AG04450 (cell line): Measurements from ENCODE around the gene SHC4. TPM values are rescaled to one million over a fixed set of nuclear protein-coding genes. Genes with fewer than 3 reads are reported as not detected.
"Not testable (repeated sequence)": the region's sequence is repeated elsewhere in the genome, so short reads cannot be mapped to it uniquely, and the experiment has no call there.

Source experiments
- CTCF ChIA-PET: fragments of 300-600, 350-600 bp; formaldehyde crosslinking; extraction: SDS; loops from one replicate; lab custom pipeline; 2022; ENCODE audit warnings: antibody characterized with exemption, inconsistent platforms; lab: Charles Lee
- POLR2A ChIA-PET: fragments of 350-600 bp; formaldehyde crosslinking; extraction: SDS; loops from one replicate; lab custom pipeline; 2021; ENCODE audit warnings: antibody characterized with exemption, inconsistent platforms; lab: Yijun Ruan, JAX
- DNase-seq: peaks from one replicate; pipeline ENCODE4 v3.0.0-alpha.2; 2011; ENCODE audit warnings: low read depth, low spot score
- H3K27ac ChIP-seq: one replicate; pipeline ENCODE4 v1.5.1; 2012; ENCODE audit warnings: low read depth, low read length, control low read depth
- H3K27me3 ChIP-seq: one replicate; pipeline ENCODE4 v1.6.0; 2012; ENCODE audit warnings: low read length; ENCODE audit not compliant: control insufficient read depth, insufficient read depth
- H3K4me3 ChIP-seq: 2 replicates; pipeline ENCODE4 v1.5.1; 2011; ENCODE audit warnings: mild to moderate bottlenecking, low read depth, low read length, control low read depth
- H3K9me3 ChIP-seq: 2 replicates; pipeline ENCODE4 v1.5.1; 2012; ENCODE audit warnings: low read length; ENCODE audit not compliant: control insufficient read depth, insufficient read depth
- polyA plus RNA-seq: library from polyadenylated mRNA; depleted of rRNA; stranded (reverse); fragments of >200 nt; gene quantifications from 2 replicates; pipeline ENCODE4 v1.2.3, GENCODE V29; 2011
- TF ChIP-seq, protein P1 (sequence below): IDR thresholded peaks from 2 replicates; pipeline ENCODE4 v1.5.1; 2011; ENCODE audit warnings: low read depth, low read length, control low read depth, inconsistent platforms

The SHC4 gene
- polyA plus RNA-seq, 1 experiment: 5.1 TPM

- H3K27ac ChIP-seq: no peak overlapping the region
- no peak for DNase-seq
- no peak overlapping the region for H3K4me3 ChIP-seq
- TF ChIP-seq, protein P1, sequence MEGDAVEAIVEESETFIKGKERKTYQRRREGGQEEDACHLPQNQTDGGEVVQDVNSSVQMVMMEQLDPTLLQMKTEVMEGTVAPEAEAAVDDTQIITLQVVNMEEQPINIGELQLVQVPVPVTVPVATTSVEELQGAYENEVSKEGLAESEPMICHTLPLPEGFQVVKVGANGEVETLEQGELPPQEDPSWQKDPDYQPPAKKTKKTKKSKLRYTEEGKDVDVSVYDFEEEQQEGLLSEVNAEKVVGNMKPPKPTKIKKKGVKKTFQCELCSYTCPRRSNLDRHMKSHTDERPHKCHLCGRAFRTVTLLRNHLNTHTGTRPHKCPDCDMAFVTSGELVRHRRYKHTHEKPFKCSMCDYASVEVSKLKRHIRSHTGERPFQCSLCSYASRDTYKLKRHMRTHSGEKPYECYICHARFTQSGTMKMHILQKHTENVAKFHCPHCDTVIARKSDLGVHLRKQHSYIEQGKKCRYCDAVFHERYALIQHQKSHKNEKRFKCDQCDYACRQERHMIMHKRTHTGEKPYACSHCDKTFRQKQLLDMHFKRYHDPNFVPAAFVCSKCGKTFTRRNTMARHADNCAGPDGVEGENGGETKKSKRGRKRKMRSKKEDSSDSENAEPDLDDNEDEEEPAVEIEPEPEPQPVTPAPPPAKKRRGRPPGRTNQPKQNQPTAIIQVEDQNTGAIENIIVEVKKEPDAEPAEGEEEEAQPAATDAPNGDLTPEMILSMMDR: peak; percentile 64
- H3K27me3 ChIP-seq: no peaks in the 10 kb centered on the region
- CTCF ChIA-PET: interaction anchor here (0.6 to 10.0 kb wide), 12 partner anchors 12 to 519 kb away, joined by 3 to 102 read pairs (median 4); no protein-coding TSS in a partner anchor
- no peaks in the 10 kb centered on the region for H3K9me3 ChIP-seq
- POLR2A ChIA-PET: interaction anchor here (0.9 kb wide), 1 partner anchor 59 kb away, joined by 3 read pairs; no protein-coding TSS in a partner anchor
These were observed 107.9 kb downstream of the SHC4 start for GRCh38 chr15:48855501-48856440.

DNA sequence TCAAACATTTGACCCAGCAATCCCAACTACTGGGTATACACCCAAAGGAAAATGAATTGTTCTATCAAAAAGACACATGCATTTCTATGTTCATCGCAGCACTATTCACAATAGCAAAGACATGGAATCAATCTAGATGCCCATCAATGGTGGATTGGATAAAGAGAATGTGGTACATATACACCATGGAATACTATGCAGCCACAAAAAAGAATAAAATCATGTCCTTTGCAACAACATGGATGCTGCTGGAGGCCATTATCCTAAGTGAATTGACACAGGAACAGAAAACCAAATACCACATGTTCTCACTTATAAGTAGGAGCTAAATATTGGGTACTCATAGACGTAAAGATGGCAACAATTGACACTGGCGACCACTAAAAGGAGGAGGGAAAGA lies 109.3 kb downstream of the SHC4 start:
- H3K4me3 ChIP-seq, H3K27ac ChIP-seq, DNase-seq, POLR2A ChIA-PET, H3K27me3 ChIP-seq, H3K9me3 ChIP-seq, CTCF ChIA-PET: not testable (repeated sequence)

- Histone ChIP-seq H3K4me3 (no peak overlapping the region), H3K9me3 (no peaks in the 10 kb centered on the region), H3K27me3 (no peaks in the 10 kb centered on the region), H3K27ac (no peak overlapping the region)
- ChIA-PET CTCF (no interaction called here), POLR2A (no interaction called here)
- DNase-seq: no peak
- TF ChIP-seq, protein P1: no peak
These were observed 111.8 kb downstream of the SHC4 start for GRCh38 chr15:48851956-48852355.

- ChIA-PET CTCF (interaction anchor here (0.6 kb wide), 1 partner anchor 12 kb away, joined by 3 read pairs; no protein-coding TSS in a partner anchor), POLR2A (no interaction called here)
- H3K27me3 ChIP-seq: no peaks in the 10 kb centered on the region
- TF ChIP-seq, protein P1: no peak
- DNase-seq: no peak
- no peak overlapping the region for H3K27ac ChIP-seq
- no peak overlapping the region for H3K4me3 ChIP-seq
- H3K9me3 ChIP-seq: no peaks in the 10 kb centered on the region
These were observed 113.1 kb downstream of the SHC4 start for GRCh38 chr15:48850648-48851047.

GRCh38 chr15:48845123-48845522 lies 118.6 kb downstream of the SHC4 start:
- Histone ChIP-seq H3K27ac (no peak overlapping the region), H3K27me3 (no peaks in the 10 kb centered on the region), H3K4me3 (no peak overlapping the region), H3K9me3 (no peaks in the 10 kb centered on the region)
- POLR2A ChIA-PET: no interaction called here
- CTCF ChIA-PET: interaction anchor here (0.7 kb wide), 1 partner anchor 163 kb away, joined by 3 read pairs; no protein-coding TSS in a partner anchor
- TF ChIP-seq, protein P1: no peak
- no peak for DNase-seq
